ENCODE data around the gene HS6ST1. TPM values are rescaled to one million over a fixed set of nuclear protein-coding genes. Genes with fewer than 3 reads are reported as not detected.

Gene HS6ST1
- total and polyA plus RNA-seq, 10 donors, result 7.2 to 99.5 (median 57.0) TPM

GRCh38 chr2:128322715-128323554, 4.3 kb upstream of the HS6ST1 start:
- peak overlapping the region in 5 of 8 donors; percentile 35 to 76 (median 50) for H3K4me3 ChIP-seq

GRCh38 chr2:128321784-128322714, 3.4 kb upstream of the HS6ST1 start:
- H3K9me3 ChIP-seq, result no peaks in the 10 kb centered on the region
- peaks cover 0 to 26% (median 0%) of the 10 kb centered on the region in 7 donors for H3K27me3 ChIP-seq (replicated peaks in 1 of 7)
- peak overlapping the region; percentile 30 to 76 (median 42) for H3K4me3 ChIP-seq
- TF ChIP-seq POLR2AphosphoS5 (IDR thresholded peaks at IDR 0.05) (peak; percentile 65 to 80 (median 70)), POLR2A (IDR thresholded peaks at IDR 0.05) (no peak), CTCF (IDR thresholded peaks at IDR 0.05 in 8 of 11, conservative IDR thresholded peaks at IDR 0.05 in 3 of 11) (peak; percentile 56 to 100 (median 98))
- H3K27ac ChIP-seq, result peak overlapping the region in 7 of 8 donors; percentile 79 to 88 (median 85)
- H3K36me3 ChIP-seq, result no peaks in the 10 kb centered on the region
- intact Hi-C loops (cut with DNase I; ENCODE audit: low total_unique reads), result loop anchor here (10.0 kb wide), 2 partner anchors 213 to 413 kb away; no protein-coding TSS in a partner anchor
- H3K4me1 ChIP-seq, result peaks cover 9 to 49% (median 38%) of the 10 kb centered on the region in 6 donors
- peak; percentile 96 for DNase-seq
- 4 to 17% (median 7%) methylated on average over 31 to 91 of the region's 91 CpGs for WGBS, 5 donors

More at GRCh38 chr2:128322715-128323554, 4.3 kb upstream of the HS6ST1 start:
- Histone ChIP-seq H3K4me1 (peaks cover 7 to 41% (median 30%) of the 10 kb centered on the region in 6 donors), H3K36me3 (no peaks in the 10 kb centered on the region), H3K9me3 (no peaks in the 10 kb centered on the region), H3K27ac (peak overlapping the region in 7 of 8 donors; percentile 79 to 88 (median 85)), H3K27me3 (replicated peaks in 1 of 7) (peaks cover 0 to 18% (median 0%) of the 10 kb centered on the region in 7 donors)
- peak; percentile 83 for DNase-seq
- TF ChIP-seq CTCF (IDR thresholded peaks at IDR 0.05 in 8 of 11, conservative IDR thresholded peaks at IDR 0.05 in 3 of 11) (no peak), POLR2A (IDR thresholded peaks at IDR 0.05) (no peak), POLR2AphosphoS5 (IDR thresholded peaks at IDR 0.05) (peak in 1 of 3 donors; percentile 16)
- 64 to 95% (median 78%) methylated on average over 19 to 29 of the region's 29 CpGs for WGBS, 5 donors
- intact Hi-C loops (cut with DNase I; ENCODE audit: low total_unique reads), result loop anchor here (10.0 kb wide), 2 partner anchors 212 to 412 kb away; no protein-coding TSS in a partner anchor

- Histone ChIP-seq H3K4me3 (peak overlapping the region in 4 of 8 donors; percentile 34 to 76 (median 54)), H3K27ac (peak overlapping the region in 6 of 8 donors; percentile 23 to 88 (median 85)), H3K9me3 (no peaks in the 10 kb centered on the region), H3K36me3 (peaks cover 0 to under 1% (median 0%) of the 10 kb centered on the region in 6 donors), H3K27me3 (replicated peaks in 1 of 7) (peaks cover 0 to 29% (median 0%) of the 10 kb centered on the region in 7 donors), H3K4me1 (peaks cover 17 to 58% (median 47%) of the 10 kb centered on the region in 6 donors)
- 73 to 86% (median 77%) methylated on average over 18 to 23 of the region's 23 CpGs for WGBS, 5 donors
- TF ChIP-seq POLR2AphosphoS5 (IDR thresholded peaks at IDR 0.05) (no peak), CTCF (IDR thresholded peaks at IDR 0.05 in 8 of 11, conservative IDR thresholded peaks at IDR 0.05 in 3 of 11) (no peak), POLR2A (IDR thresholded peaks at IDR 0.05) (no peak)
- DNase-seq, result peak; percentile 81
- intact Hi-C loops (cut with DNase I; ENCODE audit: low total_unique reads), result loop anchor here (10.0 kb wide), 2 partner anchors 214 to 414 kb away; no protein-coding TSS in a partner anchor
Measured at GRCh38 chr2:128320906-128321771, 2.5 kb upstream of the HS6ST1 start.

Measured in spleen (tissue), 11 donors.